Osteoblast (primary cell): ENCODE data around the gene RASEF. TPM values are rescaled to one million over a fixed set of nuclear protein-coding genes. Genes with fewer than 3 reads are reported as not detected.

Experiments used
- DNase-seq: peaks from one replicate; pipeline ENCODE4 v3.0.0; 2011; ENCODE audit warnings: low spot score, mixed read lengths; ENCODE audit not compliant: insufficient read length; ENCODE audit errors: missing footprints
- H2AFZ ChIP-seq: 2 replicates; pipeline ENCODE4 v1.6.0; 2011; ENCODE audit warnings: mild to moderate bottlenecking, low read length
- H3K27ac ChIP-seq: 2 replicates; pipeline ENCODE4 v1.5.1; 2011; ENCODE audit warnings: mild to moderate bottlenecking, low read depth, low read length, moderate library complexity
- H3K27me3 ChIP-seq: 2 replicates; pipeline ENCODE4 v1.6.0; 2012; ENCODE audit warnings: mild to moderate bottlenecking, control low read depth, inconsistent platforms, low read length, moderate library complexity; ENCODE audit not compliant: insufficient read depth
- H3K36me3 ChIP-seq: 2 replicates; pipeline ENCODE4 v1.5.1; 2011; ENCODE audit warnings: mild to moderate bottlenecking, low read length, control low read depth, moderate library complexity; ENCODE audit not compliant: insufficient read depth
- H3K4me1 ChIP-seq: 2 replicates; pipeline ENCODE4 v1.5.1; 2011; ENCODE audit warnings: mild to moderate bottlenecking, low read length, control low read depth, moderate library complexity; ENCODE audit not compliant: insufficient read depth
- H3K4me2 ChIP-seq: 2 replicates; pipeline ENCODE4 v1.6.0; 2011; ENCODE audit warnings: mild to moderate bottlenecking, low read length; ENCODE audit not compliant: insufficient read depth
- H3K4me3 ChIP-seq: fragments of 200-600 bp; sonication (generic); 3 replicates; pipeline ENCODE4 v1.5.1; 2012; ENCODE audit warnings: mild to moderate bottlenecking, low read length, inconsistent platforms; ENCODE audit not compliant: insufficient read depth
- H3K79me2 ChIP-seq: 2 replicates; pipeline ENCODE4 v1.6.0; 2012; ENCODE audit warnings: mild to moderate bottlenecking, low read length, control low read depth, inconsistent platforms; ENCODE audit not compliant: insufficient read depth
- H3K9me3 ChIP-seq: 2 replicates; pipeline ENCODE4 v1.5.1; 2011; ENCODE audit warnings: low read depth, low read length, control low read depth
- H4K20me1 ChIP-seq: 2 replicates; pipeline ENCODE4 v1.6.0; 2012; ENCODE audit warnings: mild to moderate bottlenecking, low read length, control low read depth; ENCODE audit not compliant: insufficient read depth
- CTCF ChIP-seq: IDR thresholded peaks from 2 replicates; pipeline ENCODE4 v1.5.1; 2011; ENCODE audit warnings: mild to moderate bottlenecking, low read depth, low read length, moderate library complexity; ENCODE audit errors: extremely low read depth
- total RNA-seq: library from RNA; depleted of rRNA; stranded (reverse); fragments of >200 nt; gene quantifications from 2 replicates; pipeline ENCODE4 v1.2.3, GENCODE V29; 2012

RASEF gene
- total RNA-seq, 1 donor: 1.4 TPM

GRCh38 chr9:82981552-82981951 is 81.4 kb downstream of the RASEF start:
- no peak for TF ChIP-seq CTCF
- Histone ChIP-seq H3K36me3 (no peaks in the 10 kb centered on the region), H3K27ac (no peak overlapping the region), H3K9me3 (no peaks in the 10 kb centered on the region), H3K27me3 (no peaks in the 10 kb centered on the region), H3K79me2 (no peaks in the 10 kb centered on the region), H3K4me1 (no peaks in the 10 kb centered on the region), H4K20me1 (no peaks in the 10 kb centered on the region), H3K4me2 (no peak overlapping the region), H3K4me3 (no peak overlapping the region), H2AFZ (no peak overlapping the region)
- DNase-seq: no peak

- no peaks in the 10 kb centered on the region for H3K4me1 ChIP-seq
- H3K4me2 ChIP-seq: no peak overlapping the region
- H3K79me2 ChIP-seq: no peaks in the 10 kb centered on the region
- H3K27ac ChIP-seq: no peak overlapping the region
- no peak overlapping the region for H2AFZ ChIP-seq
- no peaks in the 10 kb centered on the region for H3K9me3 ChIP-seq
- no peaks in the 10 kb centered on the region for H3K36me3 ChIP-seq
- H4K20me1 ChIP-seq: no peaks in the 10 kb centered on the region
- DNase-seq: no peak
- H3K27me3 ChIP-seq: no peaks in the 10 kb centered on the region
- TF ChIP-seq CTCF: no peak
- no peak overlapping the region for H3K4me3 ChIP-seq
Measured at GRCh38 chr9:82975176-82975575, 87.8 kb downstream of the RASEF start.

- no peaks in the 10 kb centered on the region for H3K4me1 ChIP-seq
- H4K20me1 ChIP-seq: no peaks in the 10 kb centered on the region
- H3K27me3 ChIP-seq: no peaks in the 10 kb centered on the region
- H2AFZ ChIP-seq: no peak overlapping the region
- DNase-seq: no peak
- no peaks in the 10 kb centered on the region for H3K79me2 ChIP-seq
- no peak for TF ChIP-seq CTCF
- H3K36me3 ChIP-seq: no peaks in the 10 kb centered on the region
- no peak overlapping the region for H3K4me2 ChIP-seq
- H3K9me3 ChIP-seq: no peaks in the 10 kb centered on the region
- no peak overlapping the region for H3K4me3 ChIP-seq
- H3K27ac ChIP-seq: no peak overlapping the region
Measured at GRCh38 chr9:82972446-82972845, 90.5 kb downstream of the RASEF start.

- H3K27me3 ChIP-seq: peaks cover 7% of the 10 kb centered on the region
- no peak overlapping the region for H2AFZ ChIP-seq
- DNase-seq: no peak
- H3K4me3 ChIP-seq: no peak overlapping the region
- H3K9me3 ChIP-seq: no peaks in the 10 kb centered on the region
- no peaks in the 10 kb centered on the region for H3K4me1 ChIP-seq
- H3K79me2 ChIP-seq: no peaks in the 10 kb centered on the region
- no peak overlapping the region for H3K4me2 ChIP-seq
- no peaks in the 10 kb centered on the region for H3K36me3 ChIP-seq
- no peak for TF ChIP-seq CTCF
- no peaks in the 10 kb centered on the region for H4K20me1 ChIP-seq
- no peak overlapping the region for H3K27ac ChIP-seq
Measured at GRCh38 chr9:82970359-82970758, 92.6 kb downstream of the RASEF start.
